IPS-11a (cell line): ENCODE results near the gene PIANP.

Experiments used
- H3K4me3 ChIP-seq: one replicate; pipeline ENCODE4 v1.5.1; 2013; ENCODE audit warnings: low read depth, low read length, control low read depth

PIANP gene

GRCh38 chr12:6672143-6672542 is 28.5 kb downstream of the PIANP start:
- H3K4me3 ChIP-seq: no peak overlapping the region

- H3K4me3 ChIP-seq: no peak overlapping the region
These were observed 32.9 kb downstream of the PIANP start for GRCh38 chr12:6667559-6668210.

- no peak overlapping the region for H3K4me3 ChIP-seq
These were observed 34.4 kb downstream of the PIANP start for GRCh38 chr12:6666211-6666610.

- no peak overlapping the region for H3K4me3 ChIP-seq
These were observed 35.7 kb downstream of the PIANP start for GRCh38 chr12:6664902-6665301.

GRCh38 chr12:6662906-6663742 is 37.5 kb downstream of the PIANP start, which contains the start of gene ING4:
ING4 (minus strand) TSS chr12:6663119; CDS start chr12:6663101, 18 bp downstream.
- peak within 1 kb of the TSS; percentile 95 for H3K4me3 ChIP-seq

- H3K4me3 ChIP-seq: peak overlapping the region; percentile 95
These were observed 38.1 kb downstream of the PIANP start for GRCh38 chr12:6662602-6662905.

GRCh38 chr12:6653987-6654386 is 46.6 kb downstream of the PIANP start:
- no peak overlapping the region for H3K4me3 ChIP-seq

- no peak overlapping the region for H3K4me3 ChIP-seq
These were observed 47.3 kb downstream of the PIANP start for GRCh38 chr12:6653342-6653741.

- H3K4me3 ChIP-seq: no peak overlapping the region
These were observed 48.2 kb downstream of the PIANP start for GRCh38 chr12:6652391-6652790.

GRCh38 chr12:6650832-6651231 is 49.8 kb downstream of the PIANP start:
- no peak overlapping the region for H3K4me3 ChIP-seq

GRCh38 chr12:6647083-6647604 is 53.5 kb downstream of the PIANP start, which contains the start of gene ACRBP:
ACRBP (minus strand) TSS chr12:6647432; CDS start chr12:6647366, 66 bp downstream.
- peak within 1 kb of the TSS; percentile 59 for H3K4me3 ChIP-seq

GRCh38 chr12:6646276-6647082 is 54.1 kb downstream of the PIANP start:
- H3K4me3 ChIP-seq: peak overlapping the region; percentile 59

GRCh38 chr12:6644903-6645302 is 55.7 kb downstream of the PIANP start:
- no peak overlapping the region for H3K4me3 ChIP-seq

GRCh38 chr12:6644257-6644596 is 56.4 kb downstream of the PIANP start:
- H3K4me3 ChIP-seq: no peak overlapping the region
